ENCODE data around the gene DGKQ.

The DGKQ gene

DNA sequence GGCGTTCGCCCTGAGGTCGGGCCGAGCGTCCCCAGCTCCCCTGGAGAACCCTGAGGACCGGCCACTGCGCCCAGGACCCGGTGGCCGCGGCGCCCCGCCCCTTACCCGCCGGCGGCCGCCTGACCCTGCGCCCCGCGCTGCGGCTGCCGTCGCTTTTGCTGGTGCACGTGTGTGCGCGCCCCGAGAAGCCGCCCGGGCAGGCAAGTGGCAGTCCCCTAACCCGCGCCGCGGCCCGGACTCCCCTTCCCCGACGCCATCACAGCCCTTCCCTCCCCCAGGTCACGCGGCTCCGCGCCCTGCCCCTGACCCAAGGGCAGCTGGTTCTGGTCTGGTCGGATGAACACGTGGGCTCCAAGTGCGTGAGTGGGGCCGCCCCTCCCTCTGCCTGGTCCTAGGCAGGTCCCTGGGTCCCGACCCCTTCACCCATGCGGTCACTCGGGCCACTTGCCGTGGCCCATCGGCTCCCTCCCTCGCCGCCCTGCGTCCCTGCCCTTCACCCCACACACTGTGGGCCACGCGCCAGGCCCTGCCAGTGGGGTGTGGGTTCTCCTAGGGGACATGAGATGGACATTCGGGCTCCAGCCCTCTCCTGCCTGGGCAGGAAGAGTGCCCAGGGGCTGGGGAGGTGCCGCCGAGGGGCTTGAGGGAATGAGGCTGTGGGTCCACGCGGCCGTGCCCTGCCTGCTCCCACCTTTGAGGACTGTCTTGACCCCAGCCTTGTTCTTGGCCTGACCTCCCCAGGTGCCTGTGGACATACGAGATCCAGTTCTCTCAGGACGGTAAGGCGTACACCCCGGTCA is 30.1 kb upstream of the DGKQ start:
- TF ChIP-seq POLR2AphosphoS5 (IDR thresholded peaks at IDR 0.05; ENCODE audit: low read depth, low read length) (no peak), FOXP2 (optimal IDR thresholded peaks at IDR 0.05; ENCODE audit: borderline replicate concordance, extremely low read depth, extremely low read length, insufficient read depth) (no peak), SIN3A (IDR thresholded peaks at IDR 0.05; ENCODE audit: borderline replicate concordance, insufficient read depth, low read length) (no peak), TAF1 (IDR thresholded peaks at IDR 0.05; ENCODE audit: borderline replicate concordance, insufficient read depth, low read length) (no peak)
- TF ChIP-seq, protein P1, sequence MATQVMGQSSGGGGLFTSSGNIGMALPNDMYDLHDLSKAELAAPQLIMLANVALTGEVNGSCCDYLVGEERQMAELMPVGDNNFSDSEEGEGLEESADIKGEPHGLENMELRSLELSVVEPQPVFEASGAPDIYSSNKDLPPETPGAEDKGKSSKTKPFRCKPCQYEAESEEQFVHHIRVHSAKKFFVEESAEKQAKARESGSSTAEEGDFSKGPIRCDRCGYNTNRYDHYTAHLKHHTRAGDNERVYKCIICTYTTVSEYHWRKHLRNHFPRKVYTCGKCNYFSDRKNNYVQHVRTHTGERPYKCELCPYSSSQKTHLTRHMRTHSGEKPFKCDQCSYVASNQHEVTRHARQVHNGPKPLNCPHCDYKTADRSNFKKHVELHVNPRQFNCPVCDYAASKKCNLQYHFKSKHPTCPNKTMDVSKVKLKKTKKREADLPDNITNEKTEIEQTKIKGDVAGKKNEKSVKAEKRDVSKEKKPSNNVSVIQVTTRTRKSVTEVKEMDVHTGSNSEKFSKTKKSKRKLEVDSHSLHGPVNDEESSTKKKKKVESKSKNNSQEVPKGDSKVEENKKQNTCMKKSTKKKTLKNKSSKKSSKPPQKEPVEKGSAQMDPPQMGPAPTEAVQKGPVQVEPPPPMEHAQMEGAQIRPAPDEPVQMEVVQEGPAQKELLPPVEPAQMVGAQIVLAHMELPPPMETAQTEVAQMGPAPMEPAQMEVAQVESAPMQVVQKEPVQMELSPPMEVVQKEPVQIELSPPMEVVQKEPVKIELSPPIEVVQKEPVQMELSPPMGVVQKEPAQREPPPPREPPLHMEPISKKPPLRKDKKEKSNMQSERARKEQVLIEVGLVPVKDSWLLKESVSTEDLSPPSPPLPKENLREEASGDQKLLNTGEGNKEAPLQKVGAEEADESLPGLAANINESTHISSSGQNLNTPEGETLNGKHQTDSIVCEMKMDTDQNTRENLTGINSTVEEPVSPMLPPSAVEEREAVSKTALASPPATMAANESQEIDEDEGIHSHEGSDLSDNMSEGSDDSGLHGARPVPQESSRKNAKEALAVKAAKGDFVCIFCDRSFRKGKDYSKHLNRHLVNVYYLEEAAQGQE (IDR thresholded peaks at IDR 0.05; ENCODE audit: insufficient read depth in 1 of 2, low read depth in 2 of 2, low read length in 2 of 2), result no peak

DNA sequence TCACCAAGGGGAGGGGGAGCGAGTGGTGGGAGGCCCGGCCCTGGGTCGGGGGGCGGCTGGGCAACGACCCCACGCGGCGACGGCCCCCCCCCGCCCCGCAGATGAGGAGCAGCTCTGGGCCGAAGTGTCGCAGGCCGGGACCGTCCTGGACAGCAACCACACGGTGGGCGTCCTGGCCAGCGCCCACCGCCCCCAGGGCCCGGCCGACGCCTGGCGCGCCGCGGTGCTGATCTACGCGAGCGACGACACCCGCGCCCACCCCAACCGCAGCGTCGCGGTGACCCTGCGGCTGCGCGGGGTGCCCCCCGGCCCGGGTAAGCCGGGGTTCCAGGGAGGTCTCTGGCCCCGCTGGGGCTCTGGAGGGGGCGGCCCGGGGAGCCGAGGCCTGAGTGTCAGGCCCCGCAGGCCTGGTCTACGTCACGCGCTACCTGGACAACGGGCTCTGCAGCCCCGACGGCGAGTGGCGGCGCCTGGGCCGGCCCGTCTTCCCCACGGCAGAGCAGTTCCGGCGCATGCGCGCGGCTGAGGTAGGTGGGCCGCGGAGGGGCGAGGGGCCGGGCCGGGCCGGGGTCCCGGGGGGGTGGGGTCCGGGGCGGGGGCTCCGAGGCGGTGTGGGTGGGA is 29.4 kb upstream of the DGKQ start:
- TF ChIP-seq TAF1 (IDR thresholded peaks at IDR 0.05; ENCODE audit: borderline replicate concordance, insufficient read depth, low read length) (no peak), POLR2AphosphoS5 (IDR thresholded peaks at IDR 0.05; ENCODE audit: low read depth, low read length) (no peak), SIN3A (IDR thresholded peaks at IDR 0.05; ENCODE audit: borderline replicate concordance, insufficient read depth, low read length) (no peak), FOXP2 (optimal IDR thresholded peaks at IDR 0.05; ENCODE audit: borderline replicate concordance, extremely low read depth, extremely low read length, insufficient read depth) (no peak)
- TF ChIP-seq, protein P1 (IDR thresholded peaks at IDR 0.05; ENCODE audit: insufficient read depth in 1 of 2, low read depth in 2 of 2, low read length in 2 of 2), result no peak

DNA sequence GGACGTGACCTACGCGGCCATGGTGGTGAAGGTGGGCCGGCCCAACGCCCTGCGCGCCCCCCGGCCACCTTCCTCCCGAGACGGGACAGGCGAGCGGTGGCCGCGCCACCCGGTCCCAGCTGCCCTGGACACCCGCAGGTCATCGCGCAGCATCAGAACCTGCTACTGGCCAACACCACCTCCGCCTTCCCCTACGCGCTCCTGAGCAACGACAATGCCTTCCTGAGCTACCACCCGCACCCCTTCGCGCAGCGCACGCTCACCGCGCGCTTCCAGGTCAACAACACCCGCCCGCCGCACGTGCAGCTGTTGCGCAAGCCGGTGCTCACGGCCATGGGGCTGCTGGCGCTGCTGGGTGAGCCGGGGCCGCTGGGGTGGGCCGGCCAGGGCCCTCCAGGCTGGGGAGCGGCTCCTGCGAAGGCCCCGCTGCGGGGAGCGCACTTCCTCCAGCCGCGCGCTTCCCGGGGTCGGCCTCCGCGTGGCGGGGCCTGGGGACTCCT is 28.8 kb upstream of the DGKQ start:
- TF ChIP-seq, protein P1 (IDR thresholded peaks at IDR 0.05; ENCODE audit: insufficient read depth in 1 of 2, low read depth in 2 of 2, low read length in 2 of 2), result no peak
- TF ChIP-seq POLR2AphosphoS5 (IDR thresholded peaks at IDR 0.05; ENCODE audit: low read depth, low read length) (no peak), SIN3A (IDR thresholded peaks at IDR 0.05; ENCODE audit: borderline replicate concordance, insufficient read depth, low read length) (no peak), FOXP2 (optimal IDR thresholded peaks at IDR 0.05; ENCODE audit: borderline replicate concordance, extremely low read depth, extremely low read length, insufficient read depth) (no peak), TAF1 (IDR thresholded peaks at IDR 0.05; ENCODE audit: borderline replicate concordance, insufficient read depth, low read length) (no peak)

DNA sequence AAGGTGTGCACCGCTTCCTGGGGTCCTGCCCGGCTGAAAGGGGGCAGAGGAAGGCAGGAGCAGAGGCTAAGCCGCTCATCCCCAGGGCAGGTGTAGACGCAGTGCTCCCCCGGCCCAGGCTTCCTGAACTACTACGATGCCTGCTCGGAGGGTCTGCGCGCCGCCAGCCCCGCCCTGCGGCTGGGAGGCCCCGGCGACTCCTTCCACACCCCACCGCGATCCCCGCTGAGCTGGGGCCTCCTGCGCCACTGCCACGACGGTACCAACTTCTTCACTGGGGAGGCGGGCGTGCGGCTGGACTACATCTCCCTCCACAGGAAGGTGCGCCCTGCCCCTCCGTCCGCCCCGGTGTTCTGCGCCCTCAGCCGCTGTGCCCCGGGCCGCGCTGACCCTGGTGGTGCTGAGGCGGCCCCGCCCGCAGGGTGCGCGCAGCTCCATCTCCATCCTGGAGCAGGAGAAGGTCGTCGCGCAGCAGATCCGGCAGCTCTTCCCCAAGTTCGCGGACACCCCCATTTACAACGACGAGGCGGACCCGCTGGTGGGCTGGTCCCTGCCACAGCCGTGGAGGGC is 28.3 kb upstream of the DGKQ start:
- TF ChIP-seq, protein P1 (IDR thresholded peaks at IDR 0.05; ENCODE audit: insufficient read depth in 1 of 2, low read depth in 2 of 2, low read length in 2 of 2), result no peak
- TF ChIP-seq SIN3A (IDR thresholded peaks at IDR 0.05; ENCODE audit: borderline replicate concordance, insufficient read depth, low read length) (no peak), FOXP2 (optimal IDR thresholded peaks at IDR 0.05; ENCODE audit: borderline replicate concordance, extremely low read depth, extremely low read length, insufficient read depth) (no peak), POLR2AphosphoS5 (IDR thresholded peaks at IDR 0.05; ENCODE audit: low read depth, low read length) (no peak), TAF1 (IDR thresholded peaks at IDR 0.05; ENCODE audit: borderline replicate concordance, insufficient read depth, low read length) (no peak)
